ENCODE data around the gene PSMA5.
"Not testable (repeated sequence)": the region's sequence is repeated elsewhere in the genome, so short reads cannot be mapped to it uniquely, and the experiment has no call there.

PSMA5 gene

DNA sequence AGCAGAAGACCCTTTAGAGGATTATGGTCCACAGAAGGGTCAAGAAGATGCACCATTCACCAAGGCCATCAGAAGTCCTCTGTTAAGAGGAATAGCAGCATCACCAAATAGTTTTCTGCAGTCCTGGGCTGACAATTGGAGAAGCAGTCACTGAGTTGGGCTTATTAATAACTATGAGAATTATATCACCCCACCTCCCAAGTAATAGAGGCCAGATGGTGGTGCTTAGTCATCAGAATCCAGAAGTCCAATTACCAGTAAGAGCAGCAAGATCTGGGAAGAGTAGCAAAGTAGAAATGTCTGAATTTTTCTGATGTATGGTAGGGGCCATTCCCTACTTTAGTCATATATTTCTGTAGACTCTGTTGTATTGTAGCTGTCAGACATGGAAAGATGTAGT is 6.1 kb upstream of the PSMA5 start:
- no peak for DNase-seq (ENCODE audit: low read depth)

DNA sequence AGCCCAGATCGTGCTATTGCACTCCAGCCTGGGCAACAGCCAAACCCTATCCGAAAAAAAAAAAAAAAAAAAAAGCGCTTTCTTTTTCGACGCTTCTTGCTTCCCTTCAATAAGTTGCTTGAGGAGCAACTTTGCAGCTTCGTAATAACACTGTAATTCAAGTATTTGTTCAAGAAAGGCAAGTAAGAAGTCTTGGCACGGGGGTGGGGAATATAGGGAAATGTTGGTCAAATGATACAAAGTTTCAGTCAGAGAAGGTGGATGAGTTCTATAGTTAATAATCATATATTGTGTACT is 871 bp upstream of the PSMA5 start:
- no peak for DNase-seq (ENCODE audit: low read depth)

DNA sequence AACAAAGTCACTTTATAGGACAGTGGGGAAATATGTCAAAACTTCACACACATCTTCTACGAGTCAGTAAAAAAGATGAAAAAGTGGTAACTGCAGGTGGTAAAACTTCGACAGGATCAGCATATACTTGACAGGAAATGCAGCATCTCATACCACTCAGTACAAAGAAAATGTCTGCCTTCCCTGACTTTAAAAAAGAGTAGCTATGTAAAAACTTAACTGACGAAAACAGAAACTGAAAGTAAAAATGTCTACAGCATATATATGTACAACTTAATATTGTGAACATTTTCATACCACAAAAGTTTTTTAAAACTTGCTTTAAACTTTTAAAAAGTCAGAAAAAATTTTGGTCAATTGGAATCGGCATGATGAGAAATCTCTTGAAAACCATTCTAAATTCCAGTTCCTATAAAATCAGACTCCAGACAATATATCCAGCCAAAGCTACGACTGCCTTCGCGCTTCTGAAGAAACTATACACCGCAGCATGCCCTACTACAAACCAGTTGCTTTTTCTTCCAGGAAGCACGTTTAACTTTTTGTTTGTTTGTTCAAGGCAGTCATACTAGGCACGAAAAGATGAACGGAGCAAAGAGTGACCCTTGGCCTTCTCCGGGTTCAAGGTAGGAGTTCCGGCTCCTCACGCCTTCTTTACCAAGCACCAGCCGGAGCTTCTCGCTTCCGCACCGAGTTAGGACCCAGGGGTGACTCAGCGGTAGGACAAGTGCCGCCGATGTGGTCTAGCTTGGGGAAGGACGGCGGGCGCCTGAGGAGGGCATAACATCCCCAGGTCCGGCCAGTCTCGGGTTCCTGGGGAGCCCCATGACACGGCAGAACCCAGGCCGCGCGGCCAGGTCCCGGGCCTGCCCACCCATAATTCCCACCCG is 612 bp downstream of the PSMA5 start:
- peak; percentile 64 for DNase-seq (ENCODE audit: low read depth)

DNA sequence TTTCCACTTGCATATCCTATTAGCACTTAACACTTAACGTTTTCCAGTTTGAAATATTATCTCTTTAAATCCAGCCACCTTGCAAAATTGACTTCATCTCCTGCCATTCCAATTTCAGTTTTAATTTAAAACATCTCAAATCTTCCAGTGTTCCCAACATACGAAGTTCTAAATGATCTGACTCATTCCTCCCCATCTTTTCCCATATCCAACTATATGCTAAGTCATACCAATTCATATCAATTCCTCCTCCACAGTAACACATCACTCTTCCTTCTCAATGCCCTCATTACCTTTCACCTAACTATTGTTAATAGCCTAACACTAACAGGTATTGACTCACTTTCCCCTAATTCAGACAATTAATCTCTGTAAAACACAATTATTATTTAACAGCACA is 2.8 kb downstream of the PSMA5 start:
- no peak for DNase-seq (ENCODE audit: low read depth)

DNA sequence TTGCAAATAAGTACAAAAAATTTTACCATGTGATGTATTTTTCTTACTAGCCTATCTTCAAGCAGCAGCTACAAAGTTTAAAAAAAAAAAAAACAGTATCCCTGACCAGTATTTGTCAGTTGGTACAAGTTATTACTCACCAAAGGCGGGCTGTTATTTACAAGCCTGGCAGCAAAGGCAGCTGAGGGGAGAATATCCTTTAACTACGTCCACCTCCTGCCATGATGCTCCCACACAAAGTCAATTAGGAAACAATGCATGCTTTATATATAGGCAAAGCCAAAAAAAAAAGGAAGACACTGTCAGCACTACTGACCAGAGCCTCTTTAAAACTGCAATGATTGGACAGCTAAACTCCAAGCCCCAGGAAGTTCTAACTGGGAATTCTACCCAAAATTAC is 13.7 kb downstream of the PSMA5 start:
- DNase-seq (ENCODE audit: low read depth) = no peak

DNA sequence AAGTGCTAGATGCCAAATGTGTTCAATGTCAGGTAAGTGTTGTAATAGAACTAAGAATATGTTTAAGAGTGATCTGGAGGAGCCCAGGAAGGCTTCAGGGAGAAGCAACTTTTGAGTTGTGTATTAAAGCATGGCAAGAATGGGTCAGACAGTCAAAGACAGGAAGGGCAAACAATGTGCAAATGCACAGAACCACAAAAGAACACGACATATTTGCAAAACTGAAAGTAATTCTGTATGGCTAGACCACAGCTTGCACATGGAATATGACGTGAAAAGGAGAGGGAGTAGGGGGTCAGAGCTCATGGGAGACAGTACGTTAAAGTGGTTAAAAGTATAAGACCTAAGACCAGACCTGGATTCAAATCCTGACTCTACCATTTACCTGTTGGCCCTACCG is 21.4 kb downstream of the PSMA5 start:
- no peak for DNase-seq (ENCODE audit: low read depth)

DNA sequence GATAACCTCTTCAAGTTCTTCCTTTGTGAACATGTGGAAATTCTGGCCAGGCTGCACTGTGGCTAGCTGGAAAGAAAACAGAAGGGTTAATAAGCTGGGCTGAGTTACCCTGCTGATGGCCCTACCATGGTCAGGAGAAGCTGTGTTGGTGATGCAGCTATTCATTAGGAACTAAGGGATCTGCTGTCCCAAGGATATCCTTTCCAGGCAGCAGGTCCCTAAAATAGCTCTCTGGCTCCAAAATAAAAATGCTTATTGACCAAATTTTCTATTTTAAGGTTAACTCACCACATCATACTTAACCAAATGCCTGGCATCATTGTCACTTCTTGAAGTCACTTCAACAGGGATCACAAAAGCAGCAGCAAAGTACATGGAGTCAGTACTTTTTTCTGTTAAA is 24.2 kb downstream of the PSMA5 start:
- no peak for DNase-seq (ENCODE audit: low read depth)

DNA sequence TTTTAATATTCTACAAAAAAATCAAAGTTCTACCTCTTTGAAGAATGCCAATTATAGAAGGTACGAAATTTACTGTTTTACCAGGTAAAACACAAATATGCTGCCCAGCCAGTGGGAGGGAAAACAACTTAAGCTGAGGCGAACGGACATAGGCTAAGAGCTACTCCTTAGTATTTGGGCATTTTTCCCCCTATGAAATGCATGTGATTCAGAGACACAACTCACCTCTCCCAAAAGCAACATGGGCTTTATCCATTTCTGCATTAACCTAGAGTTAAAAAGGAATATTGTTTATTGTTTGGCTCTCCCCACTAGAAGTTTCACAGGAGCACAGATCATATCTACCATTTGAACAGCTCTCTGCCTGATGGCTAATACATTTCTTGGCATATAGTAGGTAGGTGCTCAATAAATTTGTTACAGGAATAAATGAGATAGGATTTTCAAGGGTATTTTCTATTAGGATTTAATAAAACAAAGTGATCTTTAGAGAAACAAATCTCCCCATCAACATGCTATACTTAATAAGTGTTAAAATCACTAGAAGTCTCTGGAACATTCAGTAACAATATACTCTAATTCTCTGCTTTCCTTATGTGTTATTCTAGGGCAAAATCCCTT is 26.1 kb downstream of the PSMA5 start:
- DNase-seq (ENCODE audit: low read depth) = no peak

DNA sequence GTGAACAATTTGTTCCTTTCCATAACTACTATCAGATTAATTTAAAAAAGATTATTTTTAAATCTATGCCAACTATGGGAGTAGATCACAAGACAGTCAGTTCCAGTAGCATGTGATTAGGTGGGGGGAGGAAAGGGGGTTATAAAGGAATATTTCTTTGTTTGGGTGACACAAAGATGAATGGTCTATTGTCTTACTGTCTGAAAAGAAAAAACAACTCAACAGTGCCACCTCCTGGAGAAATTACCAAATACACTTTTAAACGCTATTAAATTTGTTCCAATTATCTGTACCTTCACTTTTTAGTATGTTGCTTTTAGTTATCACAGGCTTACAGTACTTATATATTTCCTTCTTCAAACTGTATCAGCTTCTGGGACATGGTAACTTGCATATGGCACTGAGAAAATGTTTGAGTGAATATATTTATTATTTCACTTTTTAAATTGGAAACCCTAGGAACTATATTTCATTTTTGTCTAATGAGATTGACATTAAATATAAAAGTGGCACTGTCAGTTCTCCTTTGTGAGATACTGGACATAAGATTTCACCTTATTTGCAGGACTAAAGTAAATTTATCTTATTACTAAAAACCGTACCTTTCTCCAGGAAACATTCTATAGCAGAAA is 26.8 kb downstream of the PSMA5 start:
- DNase-seq (ENCODE audit: low read depth) = no peak

DNA sequence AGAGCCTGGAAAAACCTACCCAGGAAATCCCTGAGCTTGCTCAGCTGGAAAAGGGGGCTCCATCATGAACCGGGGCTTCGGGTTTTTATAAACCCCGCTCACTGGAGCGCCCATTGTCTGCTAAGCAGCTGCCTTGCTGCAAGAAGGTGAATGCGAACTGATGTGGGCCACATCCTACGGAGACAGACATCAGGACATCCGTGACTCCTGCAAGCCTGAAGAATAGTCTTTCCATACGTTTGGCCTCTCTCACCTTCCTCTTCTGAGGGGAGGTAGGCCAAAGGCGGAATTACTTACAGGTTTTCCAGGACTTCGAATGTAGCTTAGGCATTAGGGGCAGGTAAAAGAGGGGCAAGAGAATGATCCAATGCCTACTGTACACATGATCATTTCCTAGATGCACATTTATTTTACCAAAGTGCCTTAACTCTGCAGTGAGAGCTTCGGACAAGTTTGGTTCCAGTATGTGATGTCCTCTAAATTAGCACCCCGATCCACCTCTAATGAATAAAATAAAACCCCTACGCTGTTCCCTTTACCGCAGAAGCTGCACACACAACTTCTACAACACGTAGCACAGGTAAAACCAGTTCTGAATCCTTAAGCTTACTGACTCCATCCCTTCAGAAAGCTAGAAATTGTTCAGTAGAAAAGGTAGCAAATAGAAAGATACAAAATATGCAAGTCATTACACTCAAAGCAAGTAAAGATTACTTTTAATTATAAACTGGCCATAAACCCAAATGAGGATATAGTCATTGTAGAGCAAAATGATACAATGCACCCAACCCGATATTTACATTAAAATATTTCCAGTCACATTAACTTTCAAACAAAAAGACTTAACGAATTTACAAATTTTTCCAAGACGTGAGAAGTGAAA is 27.7 kb downstream of the PSMA5 start:
- DNase-seq (ENCODE audit: low read depth) = no peak

DNA sequence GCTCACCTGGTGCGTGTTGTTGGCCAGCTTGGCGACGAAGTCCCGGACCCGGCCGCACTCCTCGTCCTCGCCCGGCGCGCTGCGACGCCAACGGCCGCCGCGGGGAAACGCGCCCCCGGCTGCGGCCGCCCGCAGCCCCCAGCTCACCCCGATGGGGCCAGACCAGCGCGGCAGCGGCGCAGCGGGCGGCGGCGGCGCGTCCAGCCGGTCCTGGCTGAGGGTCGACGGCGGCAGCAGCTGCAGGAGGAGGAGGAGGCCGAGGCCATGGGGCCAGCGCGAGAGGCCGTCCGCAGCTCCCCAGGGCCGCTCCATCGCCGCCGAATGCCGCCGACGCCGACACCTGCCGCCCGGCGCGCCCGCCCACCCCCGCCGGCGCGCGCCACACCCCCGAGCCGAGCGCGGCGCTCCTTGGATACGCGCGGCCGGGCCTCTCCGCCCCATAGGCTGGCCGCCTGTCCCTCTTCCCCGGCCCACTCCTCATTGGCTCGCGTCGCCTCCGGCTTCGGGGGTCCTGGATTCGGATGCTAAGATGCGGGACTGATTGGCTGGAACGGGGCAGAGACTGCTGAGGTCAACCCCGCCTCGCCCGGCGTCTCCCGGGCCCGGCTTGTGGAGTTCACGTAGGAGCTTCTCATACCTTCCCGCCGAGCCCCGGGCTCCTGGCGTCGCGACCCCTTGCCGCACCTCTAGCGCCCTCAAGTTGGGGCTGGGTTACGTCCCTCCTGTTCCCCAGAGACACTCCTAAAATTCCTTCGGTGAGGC is 28.5 kb downstream of the PSMA5 start, which contains the start of gene SORT1:
SORT1 (minus strand) TSS at position 338 of the 762 bp plus-strand sequence; CDS start at position 312, 26 bp downstream.
- DNase-seq (ENCODE audit: low read depth) = peak; percentile 63

DNA sequence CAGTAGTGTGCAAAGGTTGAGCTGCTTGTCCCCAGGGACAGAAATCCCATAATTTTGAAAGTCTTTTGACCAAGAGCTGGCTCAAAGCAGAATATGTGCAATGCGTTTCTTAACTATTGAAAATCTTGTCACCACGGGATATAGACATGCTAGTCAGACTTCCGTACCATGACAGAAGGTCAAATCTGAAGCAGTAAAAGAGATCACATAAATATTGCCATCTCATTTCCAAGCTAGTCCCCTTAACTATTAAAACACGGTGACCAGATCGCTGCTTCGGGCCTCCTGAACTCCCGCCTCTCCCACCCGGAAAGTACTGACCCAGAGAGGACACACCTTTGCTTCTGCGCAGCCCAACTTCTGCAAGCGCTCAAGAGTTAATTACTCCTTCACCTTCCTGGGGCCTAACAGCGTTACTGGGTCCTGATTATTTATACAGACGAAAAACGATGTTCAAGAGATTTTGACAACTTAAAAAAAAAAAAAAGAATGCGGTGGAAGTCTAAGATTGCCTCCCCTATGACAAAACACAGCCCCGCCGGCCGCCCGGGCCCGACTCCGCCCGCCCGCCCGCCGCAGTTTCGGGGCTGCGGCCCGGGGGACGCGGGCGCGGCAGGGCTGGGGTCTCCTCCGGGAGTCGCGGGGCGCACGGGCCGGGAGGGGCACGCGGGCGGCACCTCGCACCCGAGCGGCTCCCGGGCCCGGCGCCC is 29.2 kb downstream of the PSMA5 start:
- DNase-seq (ENCODE audit: low read depth) = no peak

DNA sequence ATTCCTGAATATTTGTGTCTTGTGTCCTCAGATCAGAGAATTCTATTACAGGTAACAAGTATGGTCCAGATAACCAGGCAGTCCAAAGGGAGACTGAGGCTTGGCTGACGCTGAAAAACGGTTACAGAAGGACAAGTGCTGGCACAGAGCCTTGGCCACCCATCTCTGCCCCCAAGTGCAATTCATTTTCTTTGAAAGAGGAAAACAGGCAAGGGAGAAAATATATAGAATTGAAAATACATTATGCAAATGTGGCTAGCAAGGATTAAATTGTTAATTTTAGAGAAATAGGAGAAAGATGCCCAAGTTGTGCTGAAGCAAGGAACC is 29.8 kb downstream of the PSMA5 start:
- DNase-seq (ENCODE audit: low read depth) = no peak

DNA sequence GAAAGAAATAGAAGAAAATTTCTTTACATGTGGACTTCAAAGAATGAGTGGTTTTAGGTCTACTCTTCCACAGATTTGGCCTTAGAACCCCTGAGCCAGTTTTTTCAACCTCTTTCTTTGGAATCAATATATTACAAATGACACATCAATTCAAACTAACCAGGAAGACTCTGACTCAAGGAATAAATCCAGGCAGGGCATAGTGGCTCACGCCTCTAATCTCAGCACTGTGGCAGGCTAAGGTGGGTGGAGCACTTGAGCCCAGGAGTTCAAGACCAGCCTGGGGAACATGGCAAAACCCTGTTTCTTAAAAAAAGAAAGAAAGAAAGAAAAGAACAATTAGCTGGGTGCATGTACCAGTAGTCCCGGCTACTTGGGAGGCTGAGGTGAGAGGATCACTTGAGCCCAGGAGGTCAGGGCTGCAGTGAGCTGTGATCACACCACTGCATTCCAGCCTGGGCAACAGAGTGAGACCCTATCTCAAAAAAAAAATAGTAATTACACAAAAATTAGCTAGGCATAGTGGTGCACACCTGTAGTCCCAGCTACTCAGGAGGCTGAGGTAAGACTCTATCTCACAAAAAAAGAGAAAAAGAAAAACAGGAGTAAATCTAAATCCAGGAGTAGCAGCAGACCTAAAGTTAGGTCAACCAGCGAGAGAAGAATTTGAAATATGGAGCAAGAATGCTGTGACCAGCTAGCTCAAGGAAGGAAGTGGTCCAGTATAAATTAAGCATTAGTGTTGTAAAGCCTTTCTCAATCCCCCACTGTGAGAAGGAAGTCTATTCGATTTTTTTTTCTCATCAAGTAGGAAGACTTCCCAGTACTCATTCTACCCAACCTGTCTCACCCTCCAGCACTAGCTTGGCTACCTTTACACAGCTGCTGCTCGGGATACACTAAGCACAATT is 30.4 kb downstream of the PSMA5 start:
- DNase-seq (ENCODE audit: low read depth) = no peak

DNA sequence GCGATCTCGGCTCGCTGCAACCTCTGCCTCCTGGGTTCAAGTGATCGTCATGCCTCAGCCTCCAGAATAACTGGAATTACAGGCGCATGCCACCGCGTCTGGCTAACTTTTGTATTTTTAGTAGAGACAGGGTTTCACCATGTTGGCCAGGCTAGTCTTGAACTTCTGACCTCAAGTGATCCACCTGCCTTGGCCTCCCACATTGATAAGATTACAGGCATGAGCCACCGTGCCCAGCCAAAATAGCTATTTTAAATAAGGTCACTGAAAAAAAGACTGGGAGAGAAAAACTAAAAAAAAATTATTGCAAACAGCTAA is 31.0 kb downstream of the PSMA5 start:
- not testable (repeated sequence) for DNase-seq (ENCODE audit: low read depth)

DNA sequence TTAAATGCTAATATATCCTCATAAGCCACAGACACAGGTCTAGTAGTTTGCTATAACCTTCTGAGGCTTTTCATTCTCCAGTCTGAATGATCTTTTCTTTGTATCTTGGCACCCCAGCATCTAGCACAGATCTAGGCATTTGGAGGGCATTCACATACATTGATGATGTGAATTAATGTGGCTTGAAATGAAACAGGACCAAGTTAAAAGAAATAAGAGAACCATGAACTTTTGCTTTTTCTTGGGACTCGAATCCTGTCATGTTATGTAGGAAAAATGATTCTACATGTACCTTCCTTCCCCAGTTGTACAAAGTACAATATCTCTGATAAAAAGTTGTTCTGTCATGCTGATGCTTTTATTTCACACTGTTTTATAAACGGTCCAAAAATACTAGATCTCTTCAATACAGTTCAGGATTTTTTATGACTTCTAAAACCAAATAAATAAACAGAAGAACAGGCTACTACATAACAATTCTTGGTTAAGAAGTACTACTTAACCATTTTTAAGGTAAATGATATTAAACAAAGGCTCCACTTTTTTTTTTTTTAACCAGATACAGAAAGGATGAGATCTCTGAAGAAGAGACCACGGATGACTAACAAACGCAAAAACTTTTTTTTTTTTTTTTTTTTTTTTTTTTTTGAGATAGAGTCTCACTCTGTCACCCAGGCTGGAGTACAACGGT is 31.5 kb downstream of the PSMA5 start:
- no peak for DNase-seq (ENCODE audit: low read depth)

DNA sequence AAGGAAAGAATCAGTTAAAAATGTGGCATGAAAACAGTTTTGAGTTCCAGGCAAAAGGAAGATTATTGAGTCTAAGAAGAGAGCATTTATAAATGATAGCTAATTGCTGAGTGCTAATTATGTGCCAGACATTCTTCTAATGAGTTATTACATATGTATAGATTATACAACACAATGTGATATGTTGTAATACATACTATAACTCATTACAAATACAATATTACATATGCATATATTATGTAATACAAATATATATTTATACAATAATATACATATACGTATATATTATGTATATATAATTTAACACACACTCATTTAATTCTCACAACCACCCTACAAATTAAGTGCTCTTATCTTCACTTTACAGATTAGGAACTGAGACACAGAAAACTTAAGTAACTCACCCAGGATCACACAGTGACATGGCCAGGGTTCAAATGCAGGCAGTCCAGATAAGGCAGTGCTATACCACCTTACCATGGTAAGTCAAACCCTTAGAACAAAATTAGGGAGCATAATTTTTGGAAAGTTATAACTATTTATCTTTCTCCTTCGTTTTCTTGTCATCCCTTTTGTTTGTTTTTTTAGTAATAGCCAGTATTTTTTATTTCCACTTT is 32.5 kb downstream of the PSMA5 start:
- DNase-seq (ENCODE audit: low read depth) = no peak

DNA sequence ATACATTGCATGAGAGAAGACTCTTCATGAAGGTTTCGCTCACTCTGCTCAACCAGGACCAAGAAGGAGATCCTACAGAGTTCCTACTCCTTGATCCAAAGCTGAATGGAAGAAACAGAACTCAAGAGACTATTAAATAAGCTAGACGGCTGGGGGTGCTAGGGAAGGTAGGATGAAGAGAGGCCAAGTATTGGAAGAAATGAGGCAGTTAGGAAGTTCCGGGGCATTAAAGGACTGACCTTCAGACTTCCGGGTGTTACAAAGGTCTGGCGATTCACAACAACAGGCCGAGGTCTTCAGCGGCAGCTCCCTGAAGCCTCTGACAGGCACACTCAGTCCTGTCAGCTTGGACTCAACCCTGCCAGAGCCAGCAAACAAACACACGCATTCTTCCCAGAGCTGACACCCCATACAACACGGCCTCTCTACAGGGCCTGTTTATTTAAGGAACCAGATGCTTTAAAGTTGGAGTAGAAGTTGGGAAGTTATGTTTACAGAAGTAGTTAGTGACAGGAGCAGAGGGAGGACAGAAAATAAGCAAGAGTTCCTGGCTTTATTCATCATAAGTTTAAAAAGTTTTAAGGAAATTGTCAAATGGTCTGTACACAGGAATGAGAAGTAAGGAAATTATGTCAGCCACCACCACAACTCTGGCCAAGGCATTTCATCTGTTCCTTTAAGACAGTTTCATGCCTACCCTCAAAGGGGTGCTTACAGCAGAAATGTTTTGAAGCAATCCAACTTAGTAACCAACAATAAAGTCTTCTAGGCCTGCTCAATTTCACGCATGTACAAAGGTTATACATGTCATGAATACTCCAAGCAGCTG is 33.2 kb downstream of the PSMA5 start:
- DNase-seq (ENCODE audit: low read depth) = no peak

All from activated T-cell treated with anti-CD3 and anti-CD28 coated beads for 48 hours (primary cell).